GM06990 (cell line): Measurements from ENCODE around the gene SCAANT1.

Source experiments
- DNase-seq: peaks from one replicate; pipeline ENCODE4 v3.0.0-alpha.2; 2011; ENCODE audit not compliant: insufficient read length; ENCODE audit errors: extremely low read depth
- H3K27me3 ChIP-seq: replicated peaks from 2 replicates; pipeline ENCODE4 v1.6.0; 2011; ENCODE audit warnings: low read length; ENCODE audit not compliant: control insufficient read depth, insufficient read depth
- H3K36me3 ChIP-seq: 2 replicates; pipeline ENCODE4 v1.5.1; 2011; ENCODE audit warnings: low read length; ENCODE audit not compliant: control insufficient read depth, insufficient read depth
- H3K4me3 ChIP-seq: replicated peaks from 2 replicates; pipeline ENCODE4 v1.5.1; 2011; ENCODE audit warnings: low read depth, mild to moderate bottlenecking, control low read depth, low read length
- CTCF ChIP-seq: IDR thresholded peaks from 2 replicates; pipeline ENCODE4 v1.5.1; 2011; ENCODE audit warnings: low read length, control low read depth, mild to moderate bottlenecking, inconsistent platforms; ENCODE audit not compliant: insufficient read depth, poor library complexity, severe bottlenecking

SCAANT1 gene

GRCh38 chr3:63949005-63949404, 36.8 kb upstream of the SCAANT1 start:
- TF ChIP-seq CTCF, result no peak
- DNase-seq, result no peak
- Histone ChIP-seq H3K36me3 (no peaks in the 10 kb centered on the region; the same call in none of the 2 replicates), H3K27me3 (no peaks in the 10 kb centered on the region), H3K4me3 (no peak overlapping the region)

GRCh38 chr3:63947594-63947993, 35.4 kb upstream of the SCAANT1 start:
- H3K36me3 ChIP-seq, result no peaks in the 10 kb centered on the region; the same call in none of the 2 replicates
- no peak overlapping the region for H3K4me3 ChIP-seq
- no peak for TF ChIP-seq CTCF
- DNase-seq, result no peak
- no peaks in the 10 kb centered on the region for H3K27me3 ChIP-seq

GRCh38 chr3:63946753-63947152, 34.6 kb upstream of the SCAANT1 start:
- Histone ChIP-seq H3K36me3 (no peaks in the 10 kb centered on the region; the same call in none of the 2 replicates), H3K4me3 (no peak overlapping the region), H3K27me3 (no peaks in the 10 kb centered on the region)
- no peak for TF ChIP-seq CTCF
- no peak for DNase-seq

GRCh38 chr3:63945558-63946096, 33.4 kb upstream of the SCAANT1 start:
- DNase-seq, result no peak
- Histone ChIP-seq H3K4me3 (no peak overlapping the region), H3K36me3 (no peaks in the 10 kb centered on the region; the same call in none of the 2 replicates), H3K27me3 (no peaks in the 10 kb centered on the region)
- TF ChIP-seq CTCF, result no peak

GRCh38 chr3:63943678-63944077, 31.5 kb upstream of the SCAANT1 start:
- no peaks in the 10 kb centered on the region for H3K27me3 ChIP-seq
- no peak for TF ChIP-seq CTCF
- H3K4me3 ChIP-seq, result no peak overlapping the region
- no peak for DNase-seq
- H3K36me3 ChIP-seq, result no peaks in the 10 kb centered on the region; the same call in none of the 2 replicates

- H3K36me3 ChIP-seq, result no peaks in the 10 kb centered on the region; the same call in none of the 2 replicates
- TF ChIP-seq CTCF, result no peak
- no peaks in the 10 kb centered on the region for H3K27me3 ChIP-seq
- DNase-seq, result no peak
- H3K4me3 ChIP-seq, result no peak overlapping the region
Observed at GRCh38 chr3:63942528-63942927, 30.3 kb upstream of the SCAANT1 start.
